NCI-H226 (cell line): ENCODE measurements around the gene RNF213.
A peak's percentile ranks its signal among the peaks of the same experiment; 100 is the strongest.
"Not testable (repeated sequence)": the region's sequence is repeated elsewhere in the genome, so short reads cannot be mapped to it uniquely, and the experiment has no call there.

Source experiments
- DNase-seq: peaks from one replicate; pipeline ENCODE4 v3.0.0-alpha.2; 2015

Gene RNF213

DNA sequence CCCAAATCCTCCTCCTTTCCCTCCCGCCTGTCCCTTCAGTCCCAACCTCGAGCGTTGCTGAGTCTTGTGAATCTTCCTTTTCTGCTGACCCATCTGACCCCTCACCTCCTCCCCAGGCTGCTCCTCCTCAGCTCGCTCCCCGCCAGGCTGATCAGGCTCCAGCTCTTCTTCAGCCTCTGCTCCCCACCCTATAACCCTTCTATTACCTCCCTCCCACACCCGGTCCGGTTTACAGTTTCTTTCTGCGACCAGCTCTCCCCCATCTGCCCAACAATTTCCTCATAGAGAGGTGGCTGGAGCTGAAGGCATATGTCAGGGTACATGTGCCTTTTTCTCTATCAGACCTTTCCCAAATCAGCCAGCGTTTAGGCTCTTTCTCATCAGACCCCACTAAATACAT lies 140.4 kb downstream of the RNF213 start:
- DNase-seq: not testable (repeated sequence)

DNA sequence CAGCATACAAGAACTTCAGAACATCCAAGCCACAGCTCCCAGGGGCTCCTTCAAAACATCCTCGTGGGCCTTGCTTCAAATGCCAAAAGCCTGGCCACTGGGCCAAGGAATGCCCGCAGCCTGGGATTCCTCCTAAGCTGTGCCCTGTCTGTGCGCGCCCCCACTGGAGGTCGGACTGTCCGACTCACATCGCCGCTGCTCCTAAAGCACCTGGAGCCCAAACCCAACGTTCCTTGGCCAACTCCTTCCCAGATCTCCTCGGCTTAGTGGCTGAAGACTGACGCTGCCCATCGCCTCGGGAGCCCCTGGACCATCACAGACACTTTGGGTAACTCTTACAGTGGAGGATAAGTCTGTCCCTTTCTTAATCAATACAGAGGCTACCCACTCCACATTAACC lies 141.4 kb downstream of the RNF213 start:
- not testable (repeated sequence) for DNase-seq

DNA sequence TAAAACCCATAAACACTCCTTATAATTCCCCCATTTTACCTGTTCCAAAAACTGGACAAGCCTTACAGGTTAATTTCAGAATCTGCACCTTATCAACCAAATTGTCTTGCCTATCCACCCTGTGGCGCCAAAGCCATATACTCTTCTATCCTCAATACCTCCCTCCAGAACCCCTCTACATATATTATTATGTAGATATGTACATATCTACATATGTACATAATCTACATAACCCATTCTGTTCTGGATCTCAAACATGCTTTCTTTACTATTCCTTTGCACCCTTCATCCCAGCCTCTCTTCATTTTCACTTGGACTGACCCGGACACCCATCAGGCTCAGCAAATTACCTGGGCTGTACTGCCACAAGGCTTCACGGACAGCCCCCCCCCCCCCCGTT lies 142.3 kb downstream of the RNF213 start:
- DNase-seq: no peak

DNA sequence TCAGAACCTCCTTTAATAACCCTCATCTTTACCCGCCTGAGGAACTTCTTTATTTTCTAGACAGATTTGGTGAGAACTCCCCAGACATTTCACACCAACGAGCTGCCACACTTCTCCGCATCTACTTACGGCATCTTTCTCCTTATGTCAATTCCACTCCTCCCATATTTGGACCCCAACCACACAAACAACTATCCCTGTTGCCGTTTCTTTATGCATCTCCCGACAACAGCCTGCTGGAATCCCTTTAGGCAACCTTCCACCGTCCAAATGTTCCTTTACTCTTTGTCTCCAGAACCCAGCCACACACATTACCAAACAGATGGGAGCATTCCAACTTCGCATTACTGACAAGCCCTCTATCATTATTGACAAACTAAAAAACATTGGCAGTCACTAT lies 145.5 kb downstream of the RNF213 start:
- no peak for DNase-seq

DNA sequence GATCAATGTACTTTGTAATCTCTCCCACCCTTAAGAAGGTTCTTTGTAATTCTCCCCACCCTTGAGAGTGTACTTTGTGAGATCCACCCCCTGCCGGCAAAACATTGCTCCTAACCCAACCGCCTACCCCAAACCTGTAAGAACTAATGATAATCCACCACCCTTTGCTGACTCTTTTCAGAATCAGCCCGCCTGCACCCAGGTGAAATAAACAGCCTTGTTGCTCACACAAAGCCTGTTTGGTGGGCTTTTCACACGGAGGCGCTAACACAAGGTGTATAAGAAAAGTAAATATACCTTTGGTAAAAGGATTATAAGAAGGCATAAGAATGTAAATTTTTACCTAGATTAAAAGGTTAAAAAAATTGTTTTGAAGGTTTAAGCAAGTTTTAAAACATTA lies 147.3 kb downstream of the RNF213 start:
- not testable (repeated sequence) for DNase-seq

DNA sequence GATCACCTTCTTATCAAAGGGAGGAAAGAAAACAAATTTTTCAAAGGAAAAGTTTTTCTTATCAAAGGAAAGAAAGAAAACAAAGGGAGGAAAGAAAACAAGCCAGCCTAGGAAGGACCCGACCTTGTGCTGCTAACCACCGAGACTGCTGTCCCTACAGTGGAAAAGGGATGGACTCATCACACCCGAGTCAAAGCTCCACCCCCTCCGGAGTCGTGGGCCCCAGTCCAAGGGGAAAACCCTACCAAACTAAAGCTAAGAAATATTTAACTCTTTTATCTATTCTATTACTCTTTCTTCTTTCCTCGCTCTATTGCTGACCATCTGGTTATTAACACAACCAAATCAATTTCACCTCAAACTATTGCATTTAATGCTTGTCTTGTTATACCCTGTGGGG lies 148.2 kb downstream of the RNF213 start:
- DNase-seq: no peak

DNA sequence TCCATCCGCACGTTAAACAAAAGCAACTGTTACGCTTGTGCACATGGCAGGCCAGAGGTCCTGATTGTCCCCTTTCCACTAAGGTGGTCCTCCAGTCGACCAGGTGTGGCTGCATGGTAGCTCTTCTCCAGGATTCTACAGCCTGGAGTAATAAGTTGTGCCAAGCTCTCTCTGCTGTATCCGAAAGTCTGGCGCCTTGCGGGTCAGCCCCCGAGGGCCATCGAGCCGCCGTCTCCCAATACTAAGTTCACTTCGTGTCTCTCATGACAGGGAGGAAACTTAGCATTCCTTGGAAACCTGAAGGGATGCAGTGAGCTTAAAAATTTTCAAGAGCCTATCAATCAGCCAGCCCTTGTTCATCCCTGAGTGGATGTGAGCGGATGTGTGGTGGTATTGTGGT lies 149.0 kb downstream of the RNF213 start:
- DNase-seq: no peak

DNA sequence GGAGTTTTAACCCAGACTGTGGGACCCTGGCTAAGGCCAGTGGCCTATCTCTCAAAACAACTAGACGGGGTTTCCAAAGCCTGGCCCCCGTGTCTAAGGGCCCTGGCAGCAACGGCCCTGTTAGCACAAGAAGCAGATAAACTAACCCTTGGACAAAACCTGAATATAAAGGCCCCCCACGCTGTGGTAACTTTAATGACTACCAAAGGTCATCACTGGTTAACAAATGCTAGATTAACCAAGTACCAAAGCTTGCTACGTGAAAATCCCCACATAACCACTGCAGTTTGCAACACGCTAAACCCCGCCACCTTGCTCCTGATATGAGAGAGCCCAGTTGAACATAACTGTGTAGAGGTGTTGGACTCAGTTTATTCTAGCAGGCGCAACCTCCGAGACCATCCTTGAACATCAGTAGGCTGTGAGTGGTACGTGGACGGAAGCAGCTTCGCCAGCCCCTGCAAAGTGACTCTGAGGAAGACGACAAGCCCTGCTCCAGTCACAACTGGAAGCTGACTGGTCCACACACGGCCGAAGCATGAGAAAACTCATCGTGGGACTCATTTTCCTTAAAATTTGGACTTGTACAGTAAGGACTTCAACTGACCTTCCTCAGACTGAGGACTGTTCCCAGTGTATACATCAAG lies 149.9 kb downstream of the RNF213 start:
- not testable (repeated sequence) for DNase-seq

DNA sequence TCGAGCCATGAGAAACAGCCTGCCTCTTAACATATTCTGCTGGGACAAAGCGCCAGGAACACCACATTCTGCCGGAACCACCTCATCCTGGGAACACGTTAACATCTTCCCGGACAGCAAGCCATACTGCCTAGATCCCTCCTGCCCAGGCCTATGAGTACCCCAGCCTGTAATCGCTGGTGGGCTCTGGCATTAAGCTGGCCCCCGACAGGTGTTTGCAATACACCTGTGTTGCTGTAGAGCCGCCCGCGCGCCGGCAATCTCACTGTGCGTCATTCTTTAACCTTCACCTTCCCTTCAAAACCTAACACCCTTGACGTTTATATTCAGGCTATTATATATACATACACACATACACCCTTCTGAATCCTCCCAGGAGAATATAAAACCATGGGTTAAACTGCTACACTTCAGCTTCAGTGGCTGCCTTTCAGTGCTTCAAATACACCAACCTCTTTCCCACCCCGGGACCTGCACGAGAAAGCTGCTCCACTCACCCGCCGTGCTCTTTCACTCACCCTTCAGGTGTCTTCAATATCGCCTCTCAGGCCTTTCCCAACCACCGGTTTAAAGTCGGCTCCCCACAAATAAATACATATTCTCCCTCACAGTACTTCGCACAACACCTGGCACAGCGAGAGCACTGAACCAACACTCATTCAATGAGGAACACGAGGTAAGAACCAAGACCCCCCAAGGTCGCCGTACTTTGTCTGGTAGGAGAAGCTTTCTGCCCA lies 153.3 kb downstream of the RNF213 start:
- DNase-seq: no peak

DNA sequence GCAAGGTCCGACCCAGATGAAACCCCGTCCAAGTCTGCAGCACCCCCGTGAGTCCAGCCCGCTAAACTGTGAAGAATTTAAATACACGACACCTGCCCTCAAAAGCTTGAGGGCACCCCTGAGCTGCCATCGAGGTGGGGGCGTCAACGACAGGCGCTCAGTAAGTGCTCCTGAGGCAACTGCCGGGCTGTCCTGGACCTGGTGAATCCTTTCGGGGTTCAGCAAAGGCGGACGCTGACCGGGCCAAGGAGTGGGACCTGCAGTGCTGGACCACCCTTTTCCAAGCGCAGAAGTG lies 153.8 kb downstream of the RNF213 start:
- DNase-seq: no peak

DNA sequence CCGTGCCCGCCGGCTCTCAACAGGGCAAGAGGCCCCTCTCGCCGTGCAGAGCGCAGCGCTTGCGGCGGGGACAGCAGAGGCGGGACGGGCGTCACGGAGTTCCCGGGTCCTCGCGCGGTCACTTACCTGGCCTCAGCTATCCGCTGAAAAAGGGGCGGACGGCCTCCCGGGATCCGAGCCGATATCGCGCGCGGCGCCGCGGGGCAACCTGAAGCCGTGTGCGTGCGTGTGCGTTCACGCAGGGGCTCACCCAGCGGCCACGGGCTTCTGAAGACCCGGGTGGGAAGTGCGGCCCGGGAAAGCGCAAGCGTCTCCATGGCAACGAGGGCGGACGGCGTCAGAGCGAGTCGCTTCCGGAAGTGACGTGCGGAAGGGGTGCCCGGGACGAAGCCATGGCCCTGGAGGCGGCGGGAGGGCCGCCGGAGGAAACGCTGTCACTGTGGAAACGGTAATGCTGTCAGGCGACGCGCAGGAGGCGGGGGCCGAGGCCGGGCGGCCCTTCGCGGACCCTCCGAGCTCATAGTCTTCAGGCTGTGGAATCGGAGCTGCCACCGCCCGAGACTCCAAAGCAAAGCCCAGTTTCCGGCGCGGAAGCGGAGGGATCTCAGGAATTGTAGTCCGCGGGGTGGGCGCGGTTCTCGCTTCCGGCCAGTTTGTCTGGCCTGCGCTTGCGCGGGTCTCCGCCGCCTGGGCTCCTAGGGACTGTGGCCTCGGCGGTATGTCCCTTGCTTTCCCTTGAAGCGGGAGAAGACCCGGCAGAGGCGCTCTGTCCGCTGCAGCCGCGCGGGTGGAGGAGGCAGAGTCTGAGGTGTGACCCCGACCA lies 154.4 kb downstream of the RNF213 start, which contains the start of gene ENDOV:
TSS of gene ENDOV (plus strand) at position 365 of the 823 bp plus-strand sequence. CDS start at position 393, 28 bp downstream.
- DNase-seq: peak; percentile 86

DNA sequence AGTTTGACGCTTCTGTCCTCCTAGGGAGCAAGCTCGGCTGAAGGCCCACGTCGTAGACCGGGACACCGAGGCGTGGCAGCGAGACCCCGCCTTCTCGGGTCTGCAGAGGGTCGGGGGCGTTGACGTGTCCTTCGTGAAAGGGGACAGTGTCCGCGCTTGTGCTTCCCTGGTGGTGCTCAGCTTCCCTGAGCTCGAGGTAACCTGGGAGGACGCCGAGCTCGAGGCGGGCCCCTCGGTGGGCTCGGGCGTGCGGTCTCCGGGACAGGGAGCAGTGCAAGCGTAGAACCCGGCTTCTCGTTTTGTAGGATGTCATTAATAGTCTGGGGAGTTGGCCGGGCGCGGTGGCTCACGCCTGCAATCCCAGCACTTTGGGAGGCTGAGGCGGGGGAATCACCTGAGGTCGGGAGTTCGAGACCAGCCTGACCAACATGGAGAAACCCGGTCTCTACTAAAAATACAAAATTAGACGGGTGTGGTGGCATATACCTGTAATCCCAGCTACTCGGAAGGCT lies 155.0 kb downstream of the RNF213 start:
- DNase-seq: no peak

DNA sequence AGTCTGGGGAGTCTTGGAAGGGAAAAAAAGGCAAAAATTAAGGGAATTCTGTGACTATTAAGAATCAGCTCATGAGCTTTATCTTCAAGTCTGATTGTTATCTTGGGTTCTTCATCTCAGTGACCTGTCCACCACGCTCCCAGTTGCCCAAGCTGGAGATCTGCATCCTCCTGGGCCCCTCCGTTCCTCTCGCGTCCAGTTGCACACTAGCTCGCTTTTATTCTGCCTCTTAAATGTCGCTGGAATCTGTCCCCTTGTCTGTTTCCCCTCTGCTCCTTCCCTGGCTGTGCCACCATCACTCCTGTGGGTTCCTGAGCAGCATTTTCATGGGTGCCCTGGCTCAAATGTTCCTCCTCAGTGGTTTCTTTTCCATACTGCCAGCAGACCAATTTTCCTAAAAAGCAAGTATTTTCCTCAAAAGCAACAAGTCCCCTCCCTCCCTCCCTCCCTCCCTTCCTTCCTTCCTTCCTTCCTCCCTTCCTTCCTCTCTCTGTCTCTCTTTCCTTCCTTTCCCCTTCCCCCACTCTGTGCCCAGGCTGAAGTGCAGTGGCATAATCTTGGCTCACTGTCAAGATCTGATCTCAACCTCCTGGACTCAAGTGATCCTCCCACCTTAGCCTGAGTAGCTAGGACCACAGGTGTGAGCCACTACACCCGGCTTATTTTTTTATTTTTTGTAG lies 155.7 kb downstream of the RNF213 start:
- DNase-seq: no peak

DNA sequence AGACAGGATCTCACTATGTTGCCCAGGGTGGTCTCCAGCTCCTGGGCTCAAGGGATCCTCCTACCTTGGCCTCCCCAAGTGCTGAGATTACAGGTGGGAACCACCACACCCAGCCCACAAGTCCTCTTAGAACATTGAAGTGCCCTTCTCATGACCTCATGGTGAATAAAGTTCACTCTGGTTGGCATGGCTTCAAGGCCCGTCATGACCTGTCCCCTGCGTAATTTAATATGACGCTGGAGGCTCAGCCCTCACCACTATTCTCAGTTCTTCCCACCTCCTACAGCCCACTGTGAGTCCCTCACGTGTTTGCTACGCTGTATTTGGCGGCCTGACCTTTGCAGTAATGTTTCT lies 156.3 kb downstream of the RNF213 start:
- no peak for DNase-seq

DNA sequence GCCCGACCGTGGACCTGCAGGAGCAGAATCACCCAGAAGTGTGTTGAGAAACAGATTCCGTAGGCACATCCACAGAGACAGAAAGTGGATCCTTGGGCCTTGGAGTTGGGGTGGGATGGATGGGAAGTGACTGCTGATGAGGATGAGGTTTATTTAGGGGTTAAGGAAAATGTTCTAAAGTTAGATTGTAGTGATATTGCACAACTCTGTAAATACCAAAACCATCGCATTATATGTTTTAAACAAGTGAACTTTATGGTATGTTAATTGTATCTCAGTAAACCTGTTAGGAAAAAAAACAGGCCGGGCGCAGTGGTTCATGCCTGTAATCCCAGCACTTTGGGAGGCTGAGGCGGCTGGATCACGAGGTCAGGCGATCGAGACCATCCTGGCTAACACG lies 157.9 kb downstream of the RNF213 start:
- DNase-seq: no peak

DNA sequence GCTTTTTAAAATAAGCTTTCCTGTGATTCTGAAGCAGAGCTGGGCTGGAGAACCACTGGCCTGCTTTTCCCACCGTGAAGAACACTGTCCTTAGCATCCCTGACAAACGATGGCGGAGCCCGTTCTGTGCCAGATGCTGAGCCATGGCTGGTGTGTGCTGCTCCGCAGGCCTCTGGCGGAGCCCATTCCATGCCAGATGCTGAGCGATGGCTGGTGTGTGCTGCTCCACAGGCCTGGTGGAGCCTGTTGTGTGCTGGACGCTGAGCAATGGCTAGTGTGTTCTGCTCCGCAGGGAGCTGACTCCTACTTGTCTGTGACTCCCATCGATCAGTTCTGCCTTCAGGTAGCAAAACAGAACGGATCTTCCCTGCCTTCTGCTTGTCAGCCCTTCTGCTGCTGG lies 158.6 kb downstream of the RNF213 start:
- DNase-seq: no peak

DNA sequence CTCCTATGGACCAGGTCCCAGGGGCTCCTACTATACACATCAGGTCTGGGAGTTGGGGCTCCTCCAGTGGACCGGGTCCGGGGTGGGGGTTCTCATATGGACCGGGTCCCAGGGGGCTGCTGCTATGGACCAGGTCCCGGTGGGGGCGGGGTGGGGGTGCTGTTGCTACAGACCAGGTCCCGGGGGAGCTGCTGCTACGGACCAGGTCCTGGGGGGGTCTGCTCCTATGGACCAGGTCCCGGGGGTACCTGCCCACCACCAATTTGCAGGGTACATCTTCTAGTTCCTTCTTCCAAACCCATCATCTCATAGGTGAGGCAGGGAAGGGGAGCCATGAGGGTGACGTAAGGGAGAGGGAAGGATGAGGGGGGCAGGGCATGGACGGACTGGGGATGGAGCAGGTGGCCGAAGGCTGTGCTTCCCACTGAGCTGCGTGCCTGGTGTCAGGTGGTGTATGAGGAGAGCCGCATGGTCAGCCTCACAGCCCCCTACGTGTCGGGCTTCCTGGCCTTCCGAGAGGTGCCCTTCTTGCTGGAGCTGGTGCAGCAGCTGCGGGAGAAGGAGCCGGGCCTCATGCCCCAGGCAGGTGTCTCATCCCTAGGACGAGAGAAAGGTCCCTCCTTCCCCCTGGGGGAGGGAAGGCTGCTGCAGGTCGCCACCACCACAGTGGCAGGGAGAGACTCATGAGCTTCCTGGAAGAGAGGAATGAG lies 160.9 kb downstream of the RNF213 start:
- no peak for DNase-seq

DNA sequence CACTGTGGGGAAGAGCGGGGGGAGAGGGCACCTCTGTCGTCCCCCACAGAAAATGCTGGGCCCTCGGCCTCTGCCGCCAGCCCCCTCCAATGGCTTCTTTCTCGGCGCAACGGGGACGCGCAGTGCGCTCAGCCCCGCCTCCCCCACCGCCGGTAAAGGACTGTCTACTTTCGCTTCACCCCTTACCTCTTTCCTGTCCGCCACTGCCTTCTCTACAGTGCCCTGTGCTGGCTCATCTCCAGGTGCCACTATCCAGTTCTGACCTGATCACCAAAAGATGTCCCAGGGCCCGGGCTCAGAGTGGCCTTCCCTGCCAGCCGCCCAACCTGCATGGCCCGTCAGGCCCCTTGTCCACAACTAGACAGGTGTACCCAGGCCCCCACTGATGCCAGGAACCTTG lies 161.6 kb downstream of the RNF213 start:
- no peak for DNase-seq

DNA sequence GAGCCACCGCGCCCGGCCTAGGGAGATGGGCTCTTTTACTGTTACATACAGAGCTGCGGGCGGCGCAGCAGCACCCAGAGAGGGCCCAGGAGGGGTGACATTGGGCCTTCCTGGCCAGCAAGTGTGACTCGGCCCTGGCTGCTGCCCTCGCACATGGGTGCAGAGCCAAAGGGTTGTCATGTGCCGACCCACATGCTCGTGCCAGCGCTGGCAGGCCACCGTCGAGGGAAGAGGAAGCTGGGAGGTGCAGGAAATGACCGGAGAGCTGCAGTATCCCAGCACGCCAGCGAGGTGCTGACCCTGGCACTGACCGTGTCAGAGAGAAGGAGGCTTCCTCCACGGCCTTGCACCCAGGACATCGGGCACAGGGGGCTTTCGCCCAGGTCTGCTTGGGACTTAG lies 162.3 kb downstream of the RNF213 start:
- no peak for DNase-seq

DNA sequence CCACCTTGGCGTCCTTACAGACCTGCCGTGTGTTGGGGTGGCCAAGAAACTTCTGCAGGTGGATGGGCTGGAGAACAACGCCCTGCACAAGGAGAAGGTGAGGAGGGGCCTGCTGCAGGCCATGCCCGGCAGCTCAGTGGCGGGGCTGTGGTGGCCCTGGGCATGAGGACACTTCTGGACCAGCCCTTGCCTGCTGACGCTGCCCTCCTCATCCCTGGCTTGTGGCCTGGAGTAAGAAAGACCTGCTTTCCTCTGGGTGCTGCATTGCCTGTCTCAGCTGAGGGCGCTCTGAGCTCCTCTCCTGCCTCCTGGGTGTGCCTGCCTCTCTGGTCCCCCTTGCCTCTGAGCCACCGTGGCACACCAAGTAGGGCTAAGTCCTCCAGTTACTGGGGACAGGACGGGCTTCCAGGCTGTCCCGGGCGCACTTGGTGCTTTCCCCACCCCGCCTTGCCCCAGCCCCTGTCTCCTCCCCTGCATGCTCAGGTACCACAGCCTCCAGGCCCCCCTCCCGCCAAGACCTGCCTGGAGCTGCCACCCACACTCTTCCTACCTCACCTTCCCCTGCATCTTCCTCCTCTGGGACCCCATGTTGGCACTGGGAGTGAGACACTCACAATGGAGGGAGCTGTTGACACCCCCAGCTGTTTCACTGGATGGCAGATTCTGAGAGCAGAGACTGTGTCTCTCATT lies 163.0 kb downstream of the RNF213 start:
- no peak for DNase-seq

DNA sequence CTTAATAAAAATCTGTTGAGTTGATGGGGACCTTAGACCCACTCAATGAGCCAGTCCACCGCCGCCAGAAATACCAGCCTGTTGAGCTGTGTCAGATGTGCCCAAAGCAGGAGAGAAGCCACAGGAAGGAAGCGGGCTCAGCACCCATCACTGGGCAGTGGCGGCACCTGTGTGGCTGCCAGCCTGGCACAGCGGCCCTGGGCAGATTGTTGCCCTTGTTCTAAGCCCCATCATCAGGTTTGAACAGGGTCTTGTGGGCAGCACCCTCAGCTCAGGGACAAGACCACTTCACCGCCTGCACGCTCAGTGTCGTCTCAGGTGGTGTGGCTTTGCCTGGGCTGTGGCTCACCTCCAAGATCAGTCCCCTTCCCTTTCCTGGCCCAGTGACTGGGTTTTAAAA lies 163.6 kb downstream of the RNF213 start:
- no peak for DNase-seq
